Cerebellar nuclear complex (tissue), 1 donor: ENCODE data around the gene HNRNPAB.
"Not testable (repeated sequence)": the region's sequence is repeated elsewhere in the genome, so short reads cannot be mapped to it uniquely, and the experiment has no call there.

Experiments used
- DNase-seq, 2 experiments: peaks; one replicate each; lab custom pipeline; 2025; lab: John Stamatoyannopoulos, UW

HNRNPAB gene

DNA sequence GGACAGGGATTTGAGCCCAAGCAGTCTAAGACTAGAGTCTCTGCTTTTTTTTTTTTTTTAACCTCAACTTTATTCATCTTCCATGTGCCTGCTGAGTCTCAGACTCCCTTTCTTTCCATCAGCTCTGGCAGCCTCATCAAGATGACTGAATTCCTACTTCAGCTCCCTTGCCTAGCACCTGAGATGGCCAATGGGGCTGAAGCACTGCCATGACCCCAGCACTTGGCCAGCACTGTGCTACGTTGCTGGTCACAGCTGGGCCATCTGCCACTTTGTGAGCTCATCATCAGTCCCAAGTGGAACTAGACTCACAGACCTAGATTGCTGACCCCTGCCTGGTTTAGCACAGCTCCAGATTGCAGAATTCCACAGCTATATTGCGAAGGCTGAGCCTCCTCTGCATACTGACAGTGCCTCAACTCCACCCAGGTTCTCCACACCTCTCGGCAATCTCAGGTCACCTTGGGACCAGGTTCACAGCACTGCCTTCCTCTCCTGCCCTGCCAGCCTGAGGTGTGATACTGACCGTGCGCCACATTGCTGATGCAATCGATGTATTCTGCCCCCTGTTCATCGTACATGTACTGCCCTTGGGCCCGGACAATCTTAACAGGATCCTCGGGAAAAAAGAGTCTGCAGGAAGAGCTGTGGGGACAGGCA, 26.7 kb downstream of the HNRNPAB start:
- DNase-seq, result no peak

DNA sequence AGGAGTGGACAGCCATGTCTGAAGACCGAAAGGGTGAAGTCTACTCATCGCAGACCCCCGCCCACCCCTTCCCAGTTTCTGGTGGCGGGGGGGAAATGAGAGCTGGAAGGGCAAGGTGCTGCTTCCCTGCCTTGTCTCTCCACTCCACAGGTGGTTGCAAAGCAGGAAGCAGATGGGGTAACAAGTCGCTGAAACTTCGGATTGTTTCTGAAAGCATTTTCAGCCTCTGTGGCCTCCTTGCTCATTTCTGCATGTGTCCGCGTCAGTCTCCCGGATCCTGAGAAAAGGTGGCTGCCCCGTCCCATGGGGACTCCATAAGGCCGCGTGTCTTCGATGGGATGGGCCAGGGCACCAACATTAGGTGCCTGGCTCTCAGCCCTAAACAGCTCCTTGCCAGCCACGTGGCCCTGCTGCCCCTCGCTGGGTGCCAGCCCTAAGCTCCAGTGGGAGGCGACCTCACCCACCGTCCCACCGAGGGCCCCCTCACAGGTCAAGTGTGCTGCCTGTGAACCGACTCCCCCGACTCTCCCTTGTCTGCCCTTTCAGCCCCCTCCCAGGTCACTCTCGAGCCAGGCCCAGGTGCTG, 27.3 kb downstream of the HNRNPAB start:
- DNase-seq, result no peak

DNA sequence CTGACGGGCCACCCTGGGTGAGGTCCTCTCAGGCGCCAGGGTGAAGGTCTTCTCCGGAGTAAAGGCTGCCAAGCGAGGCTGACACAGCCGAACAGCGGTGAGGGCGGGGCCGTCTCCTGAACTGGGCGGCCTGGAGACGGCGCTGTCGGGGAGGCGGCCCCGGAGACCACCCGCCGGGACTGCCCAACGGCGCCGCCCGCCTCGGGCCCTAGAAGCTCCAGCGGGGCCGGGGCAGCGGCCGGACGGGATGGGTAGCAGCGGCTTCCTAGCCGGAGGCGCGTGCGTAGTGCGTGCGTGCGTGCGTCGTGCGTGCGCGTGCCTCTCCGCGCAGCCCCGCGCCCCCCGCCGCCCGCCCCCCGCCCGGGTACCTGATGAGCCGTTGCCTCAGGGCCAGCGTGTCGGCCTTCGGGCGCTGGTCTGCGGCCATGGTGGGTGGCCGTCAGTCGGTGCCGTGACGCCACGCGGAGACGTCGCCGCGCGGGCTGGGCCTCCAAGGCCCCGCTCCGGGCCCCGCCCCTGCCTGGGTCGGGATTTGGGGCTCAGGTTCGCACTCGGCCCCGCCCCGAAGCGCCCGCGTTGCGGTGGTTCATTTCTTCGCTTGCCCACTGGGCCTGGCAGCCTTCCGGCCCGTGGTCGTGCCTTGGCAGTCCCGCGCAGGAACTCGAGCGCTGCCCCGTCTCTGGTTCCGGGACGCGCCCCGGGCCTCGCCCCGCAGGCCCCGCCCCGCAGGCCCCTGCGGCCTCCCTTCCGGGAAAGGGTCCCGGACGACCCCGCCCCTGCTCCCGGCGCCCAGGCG, 28.0 kb downstream of the HNRNPAB start, which contains the start of gene PHYKPL:
TSS of gene PHYKPL (minus strand) at position 679 of the 796 bp plus-strand sequence. CDS start at position 427, 252 bp downstream.
- DNase-seq, result no peak

DNA sequence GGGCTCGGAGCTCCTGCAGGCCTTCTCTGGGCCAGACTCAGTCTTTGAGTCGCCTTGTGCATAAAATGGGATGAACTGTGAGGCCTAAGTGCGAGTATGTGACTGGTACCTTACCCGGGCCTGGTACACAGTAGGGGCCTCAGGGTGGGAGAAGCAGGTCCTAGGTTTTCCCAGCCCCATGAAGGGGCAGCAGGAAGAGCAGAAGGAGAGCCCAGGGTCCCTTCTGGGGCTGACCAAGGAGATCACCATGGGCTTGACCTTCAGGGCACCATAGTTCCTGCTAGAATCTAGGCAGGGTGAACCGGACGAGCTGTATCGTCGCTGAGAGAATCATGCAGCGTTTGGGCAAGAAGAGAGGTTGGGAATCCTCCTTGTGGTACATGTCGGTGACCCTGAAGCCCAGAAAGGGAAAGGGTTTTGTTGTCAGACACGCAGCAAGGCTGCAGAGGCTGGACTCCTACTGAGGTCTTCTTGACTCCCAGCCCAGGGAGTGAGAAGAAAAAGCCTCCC, 28.6 kb downstream of the HNRNPAB start:
- DNase-seq, result no peak

DNA sequence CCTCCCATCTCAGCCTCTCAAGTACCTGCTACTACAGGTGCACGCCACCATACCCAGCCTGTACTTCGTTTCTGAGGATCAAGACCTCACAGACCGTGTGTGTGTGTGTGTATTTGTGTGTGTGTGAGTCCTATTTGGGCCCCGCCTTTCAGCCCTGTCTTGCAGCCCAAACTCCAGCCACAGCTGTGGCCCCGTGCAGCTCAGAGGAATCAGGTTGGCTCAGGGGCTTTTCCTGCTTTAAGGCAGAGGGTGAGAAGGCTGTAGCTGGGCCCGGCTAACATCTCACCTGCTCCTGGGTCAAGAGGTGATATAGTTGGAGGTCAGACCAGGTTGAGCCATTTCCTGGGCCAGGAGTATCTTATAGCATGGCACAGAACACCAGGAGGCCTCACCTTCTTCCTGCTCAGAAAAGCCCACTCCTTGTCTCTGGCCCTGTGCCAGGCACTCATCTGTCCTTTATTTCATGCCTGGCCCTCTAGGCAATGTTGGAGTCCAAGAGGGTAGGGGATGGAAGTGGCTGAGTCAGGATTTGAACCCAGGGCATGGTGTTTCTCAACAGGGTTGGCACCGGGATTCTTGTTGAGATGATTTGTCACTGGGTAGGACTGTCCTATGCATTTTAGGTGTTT, 29.9 kb downstream of the HNRNPAB start:
- DNase-seq, result no peak

DNA sequence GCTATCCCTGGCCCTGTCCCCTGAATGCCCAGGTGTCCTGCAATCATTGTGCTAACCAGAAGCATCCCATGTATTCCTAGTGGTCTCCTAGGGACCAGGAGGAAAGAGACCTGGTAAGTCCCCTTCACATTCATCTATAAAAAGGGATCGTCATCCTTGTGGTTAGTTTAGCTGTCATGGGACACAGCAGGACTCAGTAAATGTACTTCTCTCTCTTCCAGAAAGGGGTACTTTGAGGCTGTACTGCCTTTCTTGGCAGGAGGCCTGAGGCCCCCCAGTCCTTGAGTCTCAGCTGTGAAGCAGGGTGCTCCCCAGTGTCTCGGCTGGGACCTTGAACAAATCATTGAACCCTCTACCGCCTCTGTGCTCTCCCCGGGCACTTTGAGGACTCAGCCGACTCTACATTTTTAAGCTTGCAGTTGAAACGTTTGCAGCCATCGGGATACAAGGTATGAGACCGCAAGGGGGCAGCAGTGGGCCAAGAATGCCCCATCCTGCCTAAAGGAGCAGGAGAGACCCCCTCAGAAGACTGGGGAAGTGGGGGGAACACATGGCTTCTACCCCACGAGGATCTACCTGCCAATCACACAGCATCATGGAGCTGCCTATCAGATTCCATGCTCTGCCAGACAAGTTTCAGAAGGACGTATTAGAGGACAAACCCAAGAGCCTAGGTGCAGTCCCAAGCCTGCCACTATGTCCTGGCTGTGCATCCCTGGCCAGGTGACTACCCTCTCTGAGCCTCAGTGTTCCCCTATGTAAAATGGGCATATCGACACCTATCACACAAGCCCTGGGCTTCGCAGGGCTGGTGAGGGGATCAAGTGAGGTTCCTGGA, 30.6 kb downstream of the HNRNPAB start:
- no peak for DNase-seq

DNA sequence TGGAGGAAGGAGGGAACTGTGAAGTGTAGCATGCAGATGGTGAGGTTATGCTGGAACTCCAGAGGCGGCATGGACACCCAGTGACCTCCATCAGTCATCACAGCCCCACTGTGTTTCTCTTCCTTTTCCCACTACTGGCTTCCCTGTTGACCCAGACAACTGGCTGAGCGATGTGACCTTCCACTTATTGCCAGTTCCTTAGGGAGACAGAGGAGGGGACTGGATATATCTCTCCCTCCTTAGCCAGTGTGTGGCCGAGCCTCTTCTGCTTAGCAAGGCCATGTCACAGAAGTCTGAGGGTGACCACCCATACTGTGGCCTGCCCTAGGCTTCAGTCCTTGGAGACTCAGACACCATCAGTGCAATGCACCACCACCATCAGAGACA, 31.2 kb downstream of the HNRNPAB start:
- DNase-seq, result no peak

DNA sequence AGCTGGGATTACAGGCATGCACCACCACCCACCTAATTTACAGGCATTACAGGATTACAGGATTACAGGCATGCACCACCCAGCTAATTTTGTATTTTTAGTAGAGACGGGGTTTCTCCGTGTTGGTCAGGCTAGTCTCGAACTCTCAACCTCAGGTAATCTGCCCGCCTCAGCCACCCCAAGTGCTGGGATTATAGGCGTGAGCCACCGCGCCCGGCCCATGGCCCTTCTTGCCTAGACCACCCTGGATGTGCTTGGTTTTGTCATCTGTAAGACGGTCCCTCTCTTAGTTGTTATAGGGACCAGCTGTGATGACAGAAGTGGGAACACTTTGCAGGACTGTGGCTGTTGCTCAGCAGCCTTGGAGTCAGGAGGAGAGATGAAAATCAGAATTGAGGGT, 31.8 kb downstream of the HNRNPAB start:
- no peak for DNase-seq

DNA sequence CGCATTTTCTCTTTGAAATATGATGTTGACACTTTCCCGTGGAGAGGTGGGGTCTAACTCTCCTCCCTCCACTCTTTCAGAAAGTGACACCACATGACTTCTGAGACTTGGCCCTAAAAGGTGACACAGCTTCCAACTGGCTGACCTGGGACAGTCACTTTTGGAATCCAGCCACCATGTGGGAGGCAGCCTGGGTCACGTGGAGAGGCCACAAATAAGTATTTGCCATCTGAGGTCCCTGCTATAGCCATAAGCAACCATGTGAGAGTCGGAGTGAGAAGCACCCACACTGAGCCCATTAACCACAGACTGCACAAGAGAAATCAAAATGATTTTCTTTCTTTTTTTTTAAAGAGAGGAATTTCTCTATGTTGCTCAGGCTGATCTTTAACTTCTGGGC, 32.3 kb downstream of the HNRNPAB start:
- DNase-seq, result no peak

DNA sequence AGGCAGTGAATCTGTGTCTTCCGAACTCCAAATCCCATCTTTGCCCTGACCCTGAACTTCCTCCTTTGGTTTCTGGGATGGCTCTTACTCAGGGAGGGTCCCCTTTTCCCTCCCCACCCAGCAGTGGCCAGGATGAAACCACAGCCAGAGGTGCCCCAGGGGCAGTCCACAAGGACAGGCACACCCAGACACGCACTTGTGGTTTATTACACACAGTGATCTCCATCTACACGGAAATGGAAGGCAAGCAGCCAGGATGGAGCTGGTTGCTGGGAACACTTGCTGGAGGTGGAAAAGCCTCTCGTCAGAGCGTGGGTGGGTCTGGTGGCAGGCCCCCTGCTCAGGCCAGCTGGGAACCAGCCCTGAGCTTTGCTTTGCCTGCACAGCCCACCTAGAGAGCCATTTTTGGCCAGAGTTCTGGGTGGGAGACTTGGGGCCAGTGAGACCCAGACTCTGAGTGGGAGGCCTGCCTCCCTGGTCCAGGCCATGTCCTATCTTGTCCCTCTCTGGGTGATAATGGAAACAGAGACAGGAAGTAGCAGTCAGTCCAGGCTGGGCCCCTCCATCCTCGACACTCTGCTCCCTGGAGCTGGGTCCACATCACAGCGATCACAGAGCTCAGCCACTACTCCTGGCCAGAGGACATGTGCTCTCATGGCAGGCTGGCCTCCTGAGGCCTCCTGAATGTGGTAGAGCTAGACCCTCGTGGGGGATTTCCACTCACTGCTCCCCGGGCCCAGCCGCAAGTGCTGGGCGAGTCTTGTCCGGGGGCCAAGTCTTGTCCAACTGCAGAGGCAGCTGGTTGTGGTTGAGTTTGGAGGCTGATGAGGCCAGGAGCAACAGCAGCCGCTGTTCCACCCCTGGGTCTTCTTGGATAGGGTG, 33.3 kb downstream of the HNRNPAB start:
- no peak for DNase-seq

DNA sequence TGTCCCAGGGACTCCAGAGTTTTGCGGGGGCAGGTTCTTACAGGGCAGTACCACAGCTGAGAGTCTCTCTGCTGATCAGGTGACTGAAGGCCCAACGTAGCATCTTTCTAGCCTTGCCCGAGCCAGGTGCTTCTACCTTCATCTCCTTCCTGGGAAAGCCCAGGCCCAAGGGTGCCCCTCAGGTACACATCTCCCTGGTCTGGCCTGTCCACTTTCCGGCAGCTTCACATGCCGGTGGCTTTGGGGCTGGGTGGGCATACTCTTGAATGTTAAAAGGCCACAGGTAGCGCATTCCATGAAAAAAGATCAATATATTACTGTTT, 33.9 kb downstream of the HNRNPAB start:
- DNase-seq, result no peak

DNA sequence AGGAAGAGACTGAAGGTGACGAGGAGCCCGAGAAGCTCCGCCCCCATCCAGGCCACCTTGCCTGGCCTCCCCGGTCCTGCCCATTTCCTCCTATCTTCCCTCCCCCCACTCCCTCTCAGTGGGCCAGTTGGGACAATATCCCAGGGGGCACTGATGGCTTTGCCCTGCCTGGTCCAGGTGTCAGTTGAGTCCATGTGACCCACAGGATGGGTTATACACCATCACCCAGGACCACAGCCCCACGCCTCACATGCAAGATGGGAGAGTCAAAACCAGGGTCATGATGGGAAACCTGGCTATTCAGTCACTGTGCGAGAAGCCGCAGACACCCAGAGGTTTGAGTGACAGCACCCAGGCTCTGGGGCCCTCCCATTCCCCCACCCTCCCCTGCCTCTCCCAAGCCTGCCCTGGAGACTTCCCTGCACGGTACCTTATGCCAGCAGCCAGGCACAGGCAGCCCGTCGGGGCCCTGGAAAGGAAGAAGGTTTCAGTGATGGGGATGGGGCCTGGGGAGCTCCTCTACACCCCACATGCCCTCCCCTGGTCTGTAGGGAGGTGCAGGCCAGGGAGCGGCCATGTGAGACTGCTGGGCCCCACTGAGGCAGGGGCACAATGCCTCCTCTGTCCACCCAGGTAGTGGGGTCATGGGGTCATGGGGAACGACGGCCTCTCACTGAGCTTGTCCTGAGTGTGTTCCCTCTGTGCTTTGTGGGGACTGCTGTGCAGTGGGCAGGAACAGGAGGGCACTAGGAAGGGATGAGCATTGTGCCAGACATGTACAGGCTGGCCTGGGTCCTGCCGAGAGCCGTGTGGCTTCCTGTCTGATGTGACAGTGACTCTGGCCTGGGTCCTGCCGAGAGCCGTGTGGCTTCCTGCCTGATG, 34.6 kb downstream of the HNRNPAB start:
- DNase-seq, result no peak

DNA sequence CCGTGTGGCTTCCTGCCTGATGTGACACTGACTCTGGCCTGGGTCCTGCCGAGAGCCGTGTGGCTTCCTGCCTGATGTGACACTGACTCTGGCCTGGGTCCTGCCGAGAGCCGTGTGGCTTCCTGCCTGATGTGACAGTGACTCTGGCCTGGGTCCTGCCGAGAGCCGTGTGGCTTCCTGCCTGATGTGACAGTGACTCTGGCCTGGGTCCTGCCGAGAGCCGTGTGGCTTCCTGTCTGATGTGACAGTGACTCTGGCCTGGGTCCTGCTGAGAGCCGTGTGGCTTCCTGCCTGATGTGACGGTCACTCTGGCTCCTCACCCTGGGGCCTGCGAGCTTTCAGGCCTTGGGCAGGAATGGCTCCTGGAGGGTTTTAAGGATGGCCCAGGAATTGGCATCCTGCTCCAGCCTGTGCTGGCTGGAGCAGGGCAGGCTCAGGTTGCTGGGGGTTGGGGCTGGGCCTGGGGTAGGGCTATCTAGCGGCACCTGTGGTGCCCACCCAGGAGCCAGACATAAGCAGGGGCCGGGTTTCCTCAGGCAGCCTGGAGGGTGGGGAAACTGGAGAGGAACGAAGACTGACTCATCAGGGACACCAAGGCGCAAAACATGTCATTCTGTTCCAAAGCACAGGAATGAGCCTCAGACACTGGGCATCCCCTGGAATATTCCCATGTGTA, 35.4 kb downstream of the HNRNPAB start:
- not testable (repeated sequence) for DNase-seq

DNA sequence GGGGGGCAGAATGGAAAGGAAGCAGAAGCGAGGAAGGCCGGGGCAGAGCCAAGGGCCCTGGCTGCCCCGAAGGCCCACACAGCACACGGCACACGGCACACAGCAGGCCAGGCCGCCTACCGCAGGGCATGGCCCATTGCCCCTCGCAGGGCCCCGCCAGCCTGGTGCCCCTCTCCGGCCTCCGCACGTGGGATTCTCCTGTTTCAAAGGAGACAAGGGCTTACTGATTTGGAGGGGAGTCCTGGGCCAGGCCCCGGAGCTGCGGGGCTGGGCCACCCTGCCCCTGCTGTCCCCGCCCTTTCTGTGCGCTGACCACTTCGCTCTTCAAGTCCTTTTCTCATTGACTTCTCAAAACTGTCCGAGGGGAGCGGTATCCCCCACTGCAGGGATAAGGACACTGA, 36.0 kb downstream of the HNRNPAB start:
- DNase-seq, result no peak

DNA sequence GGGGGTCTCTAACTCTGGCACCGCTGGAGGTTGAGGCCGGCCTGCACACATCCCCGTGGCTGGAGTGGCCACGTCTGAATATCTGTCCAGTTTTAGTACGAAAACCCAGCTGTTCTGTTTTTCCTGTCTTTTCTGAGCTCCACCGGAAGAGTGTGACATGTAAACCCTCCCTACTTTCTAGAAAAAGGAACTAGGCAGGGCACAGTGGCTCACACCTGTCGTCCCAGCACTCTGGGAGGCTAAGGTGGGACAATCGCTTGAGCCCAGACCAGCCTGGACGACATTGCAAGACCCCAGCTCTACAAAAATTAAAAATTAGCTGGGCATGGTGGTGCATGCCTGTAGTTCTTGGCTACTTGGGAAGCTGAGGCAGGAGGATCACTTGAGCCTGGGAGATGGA, 36.4 kb downstream of the HNRNPAB start:
- no peak for DNase-seq

DNA sequence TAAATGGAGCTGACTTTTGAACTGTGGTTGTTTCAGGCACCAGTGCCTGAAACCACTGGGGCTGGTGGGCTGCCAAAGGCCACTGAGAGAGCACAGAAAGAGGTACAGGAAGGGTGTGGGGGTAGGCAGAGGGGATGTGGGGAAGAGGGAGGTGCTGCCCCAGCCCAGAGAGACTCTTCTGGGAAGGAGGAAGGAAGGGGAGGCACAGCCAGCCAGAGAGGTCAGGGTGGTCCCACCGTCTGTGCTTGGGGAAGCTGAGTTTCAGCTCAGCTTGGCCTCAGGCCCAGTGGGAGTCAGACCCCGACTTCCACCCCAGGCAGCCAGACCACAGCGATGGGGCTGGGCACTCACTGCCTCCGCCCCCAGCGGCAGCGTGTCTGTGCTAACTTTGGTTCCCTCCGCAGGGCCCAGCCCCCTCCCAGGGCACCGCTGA, 36.9 kb downstream of the HNRNPAB start:
- no peak for DNase-seq

DNA sequence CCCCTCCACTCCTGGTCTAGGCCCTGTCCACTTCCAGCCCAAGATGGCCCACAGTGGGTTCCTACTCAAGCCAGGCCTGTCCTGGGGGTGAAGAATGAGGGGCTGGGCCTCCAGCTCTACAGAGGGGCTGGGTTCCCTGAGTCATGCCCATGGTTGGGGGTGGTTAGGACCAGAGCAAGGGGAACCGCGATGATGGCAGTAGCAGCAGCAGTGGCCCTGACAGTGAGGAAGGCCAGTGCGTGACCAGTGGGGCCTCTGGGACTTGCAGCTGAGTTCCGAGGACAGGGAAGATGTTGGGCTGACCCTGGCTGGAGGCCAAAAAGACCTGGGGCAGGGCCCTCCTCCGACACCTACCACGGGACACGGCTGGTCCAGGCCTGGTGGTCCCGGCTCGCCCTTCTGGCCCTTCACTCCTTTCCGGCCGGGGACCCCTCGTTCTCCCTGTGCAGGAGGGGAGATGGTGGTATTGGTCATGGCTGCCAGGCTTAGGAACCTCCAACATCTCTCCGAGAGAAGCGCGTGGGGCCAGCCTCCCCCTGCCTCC, 37.4 kb downstream of the HNRNPAB start:
- DNase-seq, result no peak

DNA sequence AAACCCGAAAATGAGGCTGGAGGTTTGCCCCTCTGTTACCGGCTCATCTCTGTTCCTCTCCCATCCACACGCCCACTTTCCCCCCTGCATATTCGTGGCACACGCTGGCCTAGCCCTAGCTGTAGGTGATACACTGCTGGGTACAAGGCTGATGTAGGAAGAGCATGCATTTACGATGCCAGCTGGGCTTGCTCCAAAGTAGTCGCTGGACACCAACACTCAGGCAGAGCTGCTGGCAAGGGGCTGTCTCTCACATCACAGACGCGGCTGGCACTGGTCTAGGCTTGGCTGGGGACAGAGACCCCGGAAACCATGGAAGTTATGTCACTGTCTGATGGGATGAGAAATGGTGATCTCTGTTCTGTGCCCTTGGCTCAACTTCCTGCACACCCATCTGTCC, 38.1 kb downstream of the HNRNPAB start:
- no peak for DNase-seq

DNA sequence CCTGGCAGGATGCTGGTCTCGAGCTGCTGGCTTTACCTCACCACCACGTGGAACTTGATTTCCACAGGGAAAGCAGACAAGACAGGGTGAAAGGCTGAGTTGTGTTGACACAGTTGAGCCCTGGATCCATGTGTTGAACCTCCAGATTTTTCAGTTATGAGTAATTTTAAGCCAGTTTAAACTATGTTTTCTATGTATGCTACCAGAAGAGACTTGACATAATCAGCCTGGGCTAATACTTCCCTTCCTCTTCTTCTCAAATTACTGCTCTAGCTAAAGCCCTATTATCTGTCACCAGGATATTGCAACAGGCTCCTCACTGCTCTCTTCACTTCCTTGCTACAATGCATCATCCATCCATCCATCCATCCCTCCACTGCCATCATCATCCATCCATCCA, 40.2 kb downstream of the HNRNPAB start:
- DNase-seq, result no peak
